ENCODE data around the gene RAP2C.
A peak's percentile ranks its signal among the peaks of the same experiment; 100 is the strongest.

RAP2C gene

GRCh38 chrX:132219343-132219768, at the start of gene RAP2C:
RAP2C (minus strand) TSS chrX:132219447; CDS start chrX:132217268, 2,179 bp downstream.
- peak; percentile 11 for DNase-seq

GRCh38 chrX:132267392-132267791, 48.1 kb upstream of the RAP2C start:
- DNase-seq = no peak

- DNase-seq = no peak
Observed at GRCh38 chrX:132266583-132267355, 47.5 kb upstream of the RAP2C start.

GRCh38 chrX:132263127-132263526, 43.9 kb upstream of the RAP2C start:
- DNase-seq = no peak

- DNase-seq = no peak
Observed at GRCh38 chrX:132258509-132258908, 39.3 kb upstream of the RAP2C start.

- DNase-seq = no peak
Observed at GRCh38 chrX:132257116-132257515, 37.9 kb upstream of the RAP2C start.

- DNase-seq = no peak
Observed at GRCh38 chrX:132236121-132236520, 16.9 kb upstream of the RAP2C start.

GRCh38 chrX:132235488-132235887, 16.2 kb upstream of the RAP2C start:
- DNase-seq = no peak

GRCh38 chrX:132231587-132231986, 12.3 kb upstream of the RAP2C start:
- DNase-seq = no peak

GRCh38 chrX:132227383-132228112, 8.3 kb upstream of the RAP2C start:
- DNase-seq = no peak

- DNase-seq = no peak
Observed at GRCh38 chrX:132226169-132226568, 6.9 kb upstream of the RAP2C start.

- DNase-seq = peak; percentile 50
Observed at GRCh38 chrX:132218100-132218812, 991 bp downstream of the RAP2C start.

- DNase-seq = peak; percentile 70
Observed at GRCh38 chrX:132217203-132218073, 1.8 kb downstream of the RAP2C start.

- DNase-seq = no peak
Observed at GRCh38 chrX:132216806-132217202, 2.4 kb downstream of the RAP2C start.

GRCh38 chrX:132216283-132216682, 3.0 kb downstream of the RAP2C start:
- no peak for DNase-seq

GRCh38 chrX:132214518-132214917, 4.7 kb downstream of the RAP2C start:
- DNase-seq = no peak

- DNase-seq = no peak
Observed at GRCh38 chrX:132209527-132209926, 9.7 kb downstream of the RAP2C start.

- DNase-seq = no peak
Observed at GRCh38 chrX:132208422-132208821, 10.8 kb downstream of the RAP2C start.

- DNase-seq = no peak
Observed at GRCh38 chrX:132207996-132208395, 11.3 kb downstream of the RAP2C start.

- DNase-seq = no peak
Observed at GRCh38 chrX:132206259-132206658, 13.0 kb downstream of the RAP2C start.

- no peak for DNase-seq
Observed at GRCh38 chrX:132204629-132205028, 14.6 kb downstream of the RAP2C start.

- DNase-seq = no peak
Observed at GRCh38 chrX:132200976-132201375, 18.3 kb downstream of the RAP2C start.

GRCh38 chrX:132199941-132200340, 19.3 kb downstream of the RAP2C start:
- no peak for DNase-seq
